GM12801 (cell line): ENCODE results near the gene HNF4A.

Experiments
- TF ChIP-seq, protein P1 (sequence below): IDR thresholded peaks from one replicate; pipeline ENCODE4 v1.5.1; 2011; ENCODE audit warnings: control low read depth; ENCODE audit not compliant: insufficient read length; ENCODE audit errors: extremely low read depth

HNF4A gene

DNA sequence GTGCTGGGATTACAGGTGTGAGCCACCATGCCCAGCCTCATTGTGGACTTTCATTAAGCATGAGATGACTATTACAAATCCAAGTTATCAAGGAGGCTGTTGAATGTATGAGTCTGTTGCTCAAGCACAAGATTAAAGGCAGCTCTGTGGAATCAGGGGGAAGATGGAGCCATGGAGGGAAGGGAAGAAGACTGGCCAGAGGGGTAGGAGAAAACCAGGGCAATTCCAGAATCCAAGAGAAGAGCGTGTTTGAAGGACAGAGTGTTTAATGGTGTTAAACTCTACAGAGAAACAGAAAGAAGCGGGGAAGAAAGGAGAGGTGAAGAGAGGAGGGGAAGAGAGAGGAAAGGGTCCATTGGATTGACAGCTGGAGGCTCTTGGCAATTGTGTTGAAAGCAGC is 70.4 kb downstream of the HNF4A start:
- TF ChIP-seq, protein P1, sequence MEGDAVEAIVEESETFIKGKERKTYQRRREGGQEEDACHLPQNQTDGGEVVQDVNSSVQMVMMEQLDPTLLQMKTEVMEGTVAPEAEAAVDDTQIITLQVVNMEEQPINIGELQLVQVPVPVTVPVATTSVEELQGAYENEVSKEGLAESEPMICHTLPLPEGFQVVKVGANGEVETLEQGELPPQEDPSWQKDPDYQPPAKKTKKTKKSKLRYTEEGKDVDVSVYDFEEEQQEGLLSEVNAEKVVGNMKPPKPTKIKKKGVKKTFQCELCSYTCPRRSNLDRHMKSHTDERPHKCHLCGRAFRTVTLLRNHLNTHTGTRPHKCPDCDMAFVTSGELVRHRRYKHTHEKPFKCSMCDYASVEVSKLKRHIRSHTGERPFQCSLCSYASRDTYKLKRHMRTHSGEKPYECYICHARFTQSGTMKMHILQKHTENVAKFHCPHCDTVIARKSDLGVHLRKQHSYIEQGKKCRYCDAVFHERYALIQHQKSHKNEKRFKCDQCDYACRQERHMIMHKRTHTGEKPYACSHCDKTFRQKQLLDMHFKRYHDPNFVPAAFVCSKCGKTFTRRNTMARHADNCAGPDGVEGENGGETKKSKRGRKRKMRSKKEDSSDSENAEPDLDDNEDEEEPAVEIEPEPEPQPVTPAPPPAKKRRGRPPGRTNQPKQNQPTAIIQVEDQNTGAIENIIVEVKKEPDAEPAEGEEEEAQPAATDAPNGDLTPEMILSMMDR: no peak

DNA sequence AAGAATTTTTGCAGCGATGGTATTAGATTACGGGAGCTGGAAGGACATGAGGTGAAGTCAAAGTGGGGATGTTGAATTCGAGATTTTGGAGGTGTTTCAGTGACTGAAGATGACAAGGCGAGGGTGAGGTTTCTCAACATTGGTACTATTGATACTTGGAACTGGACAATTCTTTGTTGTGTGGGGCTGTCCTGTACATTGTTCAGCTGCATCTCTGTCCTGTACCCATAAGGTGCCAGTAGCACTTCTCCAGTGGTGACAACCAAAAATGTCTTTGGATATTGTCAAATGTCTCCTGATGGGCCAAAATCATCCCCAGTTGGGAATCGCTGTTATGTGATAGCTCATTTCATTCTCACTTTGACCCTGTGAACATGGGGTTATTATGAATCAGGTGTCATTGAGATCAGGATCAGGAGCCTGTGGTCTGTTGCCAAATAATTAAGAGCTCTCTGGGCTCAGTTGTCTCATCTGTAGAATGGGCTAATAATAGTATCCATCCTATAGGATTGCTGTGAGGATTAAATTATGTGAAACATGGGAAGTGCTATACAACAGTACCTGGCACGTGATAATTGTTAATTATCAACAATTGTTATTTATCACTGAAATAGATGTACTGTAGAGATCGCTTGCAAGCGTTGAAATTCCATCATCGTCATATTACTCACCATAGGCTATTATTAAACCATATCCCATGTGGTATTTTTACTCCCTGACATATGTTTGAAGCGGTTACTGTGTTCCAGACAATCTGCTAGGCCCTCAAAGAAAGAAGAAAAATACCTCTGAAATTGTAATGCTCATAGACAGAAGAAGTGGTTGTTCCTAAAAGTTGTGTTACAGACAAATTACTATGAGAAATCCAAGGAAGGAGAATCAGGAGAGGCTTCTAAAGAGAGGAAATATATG is 71.6 kb downstream of the HNF4A start:
- TF ChIP-seq, protein P1: no peak

DNA sequence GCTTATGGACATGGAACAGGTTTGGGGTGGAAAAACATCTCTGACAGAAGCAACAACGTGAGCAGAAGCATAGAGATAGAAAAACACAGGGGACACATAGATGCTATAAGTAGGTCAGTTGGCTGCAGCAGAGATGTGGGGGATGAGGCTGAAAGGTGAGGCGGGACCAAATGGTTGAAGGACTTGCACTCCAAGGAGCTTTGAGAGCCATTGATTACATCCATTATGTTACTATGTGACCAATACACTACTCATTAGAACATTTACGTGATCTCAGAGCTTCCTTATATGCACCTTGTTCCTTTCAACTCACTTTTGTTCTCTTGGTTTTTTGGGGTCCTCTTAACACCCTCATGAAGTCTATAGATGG is 72.3 kb downstream of the HNF4A start:
- TF ChIP-seq, protein P1: no peak

DNA sequence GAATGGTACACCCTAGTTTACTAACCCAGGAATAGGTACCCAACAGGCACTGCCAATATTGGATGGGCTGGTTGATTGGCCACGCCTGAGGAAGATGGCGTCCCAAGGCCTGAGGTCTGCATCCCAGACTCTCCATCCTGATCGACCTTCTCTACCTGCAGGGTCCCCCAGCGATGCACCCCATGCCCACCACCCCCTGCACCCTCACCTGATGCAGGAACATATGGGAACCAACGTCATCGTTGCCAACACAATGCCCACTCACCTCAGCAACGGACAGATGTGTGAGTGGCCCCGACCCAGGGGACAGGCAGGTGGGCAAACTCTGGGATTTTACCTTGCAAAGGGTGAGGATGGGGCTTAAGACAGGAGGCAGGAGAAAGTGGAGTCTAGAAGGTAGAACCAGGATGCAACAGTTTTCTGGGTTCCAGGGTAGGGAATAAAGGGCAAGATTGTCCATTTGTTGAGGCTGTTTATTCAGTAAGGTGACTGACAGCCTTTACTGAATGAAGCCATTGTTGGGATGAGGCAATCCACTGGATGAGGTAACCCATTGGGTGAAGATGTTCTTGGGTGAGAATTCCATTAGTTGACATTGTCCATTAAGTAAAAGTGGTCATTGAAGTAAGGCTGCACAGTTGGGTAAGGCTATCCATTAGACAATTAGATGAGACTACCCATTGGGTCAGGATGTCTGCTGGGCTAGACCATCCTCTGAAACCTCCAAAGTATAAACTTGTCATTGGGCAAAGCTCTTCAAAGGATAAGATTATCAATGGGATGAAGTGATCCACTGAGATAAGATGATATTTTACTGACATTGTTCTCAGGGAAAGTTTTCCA is 72.9 kb downstream of the HNF4A start:
- TF ChIP-seq, protein P1: no peak

DNA sequence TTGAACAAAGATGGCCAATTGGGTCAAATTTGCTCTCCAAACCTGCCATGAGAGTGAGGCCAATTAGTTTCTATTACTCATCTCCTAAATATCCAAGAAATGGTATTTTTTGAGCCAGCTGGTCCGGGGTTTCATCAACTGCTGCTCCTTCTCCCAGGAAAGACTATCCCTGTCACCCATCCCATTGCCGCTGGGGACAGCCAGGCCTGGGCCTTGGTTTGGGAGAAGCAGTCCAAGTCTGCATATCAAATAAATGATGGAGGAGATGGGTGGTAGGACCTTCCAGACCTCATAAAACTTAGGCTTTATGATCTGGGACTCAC is 73.5 kb downstream of the HNF4A start:
- TF ChIP-seq, protein P1: no peak

DNA sequence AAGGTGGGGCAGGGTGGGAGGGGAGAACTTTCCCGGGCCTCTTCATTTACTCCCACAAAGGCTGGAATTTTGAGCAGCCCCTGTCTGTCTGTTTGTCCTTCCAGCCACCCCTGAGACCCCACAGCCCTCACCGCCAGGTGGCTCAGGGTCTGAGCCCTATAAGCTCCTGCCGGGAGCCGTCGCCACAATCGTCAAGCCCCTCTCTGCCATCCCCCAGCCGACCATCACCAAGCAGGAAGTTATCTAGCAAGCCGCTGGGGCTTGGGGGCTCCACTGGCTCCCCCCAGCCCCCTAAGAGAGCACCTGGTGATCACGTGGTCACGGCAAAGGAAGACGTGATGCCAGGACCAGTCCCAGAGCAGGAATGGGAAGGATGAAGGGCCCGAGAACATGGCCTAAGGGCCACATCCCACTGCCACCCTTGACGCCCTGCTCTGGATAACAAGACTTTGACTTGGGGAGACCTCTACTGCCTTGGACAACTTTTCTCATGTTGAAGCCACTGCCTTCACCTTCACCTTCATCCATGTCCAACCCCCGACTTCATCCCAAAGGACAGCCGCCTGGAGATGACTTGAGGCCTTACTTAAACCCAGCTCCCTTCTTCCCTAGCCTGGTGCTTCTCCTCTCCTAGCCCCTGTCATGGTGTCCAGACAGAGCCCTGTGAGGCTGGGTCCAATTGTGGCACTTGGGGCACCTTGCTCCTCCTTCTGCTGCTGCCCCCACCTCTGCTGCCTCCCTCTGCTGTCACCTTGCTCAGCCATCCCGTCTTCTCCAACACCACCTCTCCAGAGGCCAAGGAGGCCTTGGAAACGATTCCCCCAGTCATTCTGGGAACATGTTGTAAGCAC is 74.1 kb downstream of the HNF4A start:
- TF ChIP-seq, protein P1: no peak
